HEK293T (cell line): Measurements from ENCODE around the gene MORF4L1.

Experiments used
- ARNT ChIP-seq: fragments of 450-650 bp; IDR thresholded peaks from 2 replicates; pipeline ENCODE4 v1.6.1; 2017; ENCODE audit warnings: mild to moderate bottlenecking
- ELF4 ChIP-seq: fragments of 450-650 bp; IDR thresholded peaks from 2 replicates; pipeline ENCODE4 v1.6.1; 2017; ENCODE audit warnings: antibody characterized with exemption
- FOXA1 ChIP-seq: fragments of 450-650 bp; IDR thresholded peaks from 2 replicates; pipeline ENCODE4 v1.6.1; 2016; ENCODE audit warnings: mild to moderate bottlenecking
- FOXM1 ChIP-seq: fragments of 450-650 bp; IDR thresholded peaks from 2 replicates; pipeline ENCODE4 v1.6.1; 2017; ENCODE audit warnings: mild to moderate bottlenecking, borderline replicate concordance
- HDGF ChIP-seq: fragments of 450-650 bp; IDR thresholded peaks from 2 replicates; pipeline ENCODE4 v1.6.1; 2017; ENCODE audit warnings: antibody characterized with exemption, borderline replicate concordance
- L3MBTL2 ChIP-seq: fragments of 450-650 bp; conservative IDR thresholded peaks from 2 replicates; pipeline ENCODE4 v1.6.1; 2016; ENCODE audit warnings: mild to moderate bottlenecking
- LEF1 ChIP-seq: fragments of 450-650 bp; IDR thresholded peaks from 2 replicates; pipeline ENCODE4 v1.6.1; 2017; ENCODE audit warnings: mild to moderate bottlenecking, borderline replicate concordance
- NFRKB ChIP-seq: fragments of 450-650 bp; IDR thresholded peaks from 2 replicates; pipeline ENCODE4 v1.6.1; 2016; ENCODE audit warnings: mild to moderate bottlenecking, moderate library complexity
- SP1 ChIP-seq: fragments of 450-650 bp; IDR thresholded peaks from 2 replicates; pipeline ENCODE4 v1.6.1; 2017
- SUZ12 ChIP-seq: fragments of 450-650 bp; IDR thresholded peaks from 2 replicates; pipeline ENCODE4 v1.6.1; 2016; ENCODE audit warnings: mild to moderate bottlenecking
- ZNF384 ChIP-seq: fragments of 450-650 bp; IDR thresholded peaks from 2 replicates; pipeline ENCODE4 v1.6.1; 2016
- TF ChIP-seq, protein P1 (sequence below): fragments of 450-650 bp; IDR thresholded peaks from 2 replicates; pipeline ENCODE4 v1.6.1; 2016

DNA sequence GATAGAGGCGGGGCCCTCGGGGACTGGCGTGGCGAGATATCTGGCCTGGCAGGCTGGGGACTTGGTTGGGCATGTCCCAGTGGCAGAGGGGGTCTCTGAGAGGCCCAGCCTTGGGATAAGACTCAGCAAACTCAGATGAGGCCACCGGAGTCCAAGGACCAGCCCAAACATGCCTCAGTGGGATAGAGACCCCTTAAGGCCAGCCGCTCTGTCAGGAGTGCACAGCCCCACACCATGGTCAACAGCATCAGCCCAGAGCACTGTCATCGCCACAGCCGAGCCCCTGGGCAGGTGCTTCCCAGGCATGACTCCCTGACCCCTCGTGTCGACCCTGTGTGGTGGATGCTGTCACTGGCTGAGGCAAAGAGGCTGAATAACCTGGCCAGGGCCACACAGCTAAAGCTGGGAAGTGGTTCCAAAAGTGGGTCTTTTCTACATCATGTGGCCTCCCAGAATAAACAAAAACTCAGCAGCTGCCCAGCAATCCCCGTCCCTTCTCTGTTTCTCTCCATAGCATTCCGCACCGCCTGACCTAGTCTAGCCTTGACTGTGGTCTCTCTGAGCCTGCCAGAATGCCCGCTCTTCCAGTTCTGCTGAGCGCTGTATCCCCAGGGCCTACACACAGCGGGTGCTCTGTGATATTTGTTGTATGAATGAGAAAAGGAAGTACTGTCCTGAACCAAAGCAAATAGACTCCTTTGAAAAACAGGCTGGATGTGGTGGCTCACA, 57.0 kb downstream of the MORF4L1 start:
- no peak for TF ChIP-seq SUZ12
- TF ChIP-seq ELF4 = no peak
- no peak for TF ChIP-seq SP1
- TF ChIP-seq FOXM1 = no peak
- TF ChIP-seq HDGF = no peak
- TF ChIP-seq FOXA1 = no peak
- no peak for TF ChIP-seq ZNF384
- TF ChIP-seq, protein P1, sequence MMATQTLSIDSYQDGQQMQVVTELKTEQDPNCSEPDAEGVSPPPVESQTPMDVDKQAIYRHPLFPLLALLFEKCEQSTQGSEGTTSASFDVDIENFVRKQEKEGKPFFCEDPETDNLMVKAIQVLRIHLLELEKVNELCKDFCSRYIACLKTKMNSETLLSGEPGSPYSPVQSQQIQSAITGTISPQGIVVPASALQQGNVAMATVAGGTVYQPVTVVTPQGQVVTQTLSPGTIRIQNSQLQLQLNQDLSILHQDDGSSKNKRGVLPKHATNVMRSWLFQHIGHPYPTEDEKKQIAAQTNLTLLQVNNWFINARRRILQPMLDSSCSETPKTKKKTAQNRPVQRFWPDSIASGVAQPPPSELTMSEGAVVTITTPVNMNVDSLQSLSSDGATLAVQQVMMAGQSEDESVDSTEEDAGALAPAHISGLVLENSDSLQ = no peak
- no peak for TF ChIP-seq L3MBTL2
- TF ChIP-seq LEF1 = no peak
- no peak for TF ChIP-seq ARNT
- TF ChIP-seq NFRKB = no peak
